ENCODE data around the gene ARRDC4.

ARRDC4 gene, protein sequence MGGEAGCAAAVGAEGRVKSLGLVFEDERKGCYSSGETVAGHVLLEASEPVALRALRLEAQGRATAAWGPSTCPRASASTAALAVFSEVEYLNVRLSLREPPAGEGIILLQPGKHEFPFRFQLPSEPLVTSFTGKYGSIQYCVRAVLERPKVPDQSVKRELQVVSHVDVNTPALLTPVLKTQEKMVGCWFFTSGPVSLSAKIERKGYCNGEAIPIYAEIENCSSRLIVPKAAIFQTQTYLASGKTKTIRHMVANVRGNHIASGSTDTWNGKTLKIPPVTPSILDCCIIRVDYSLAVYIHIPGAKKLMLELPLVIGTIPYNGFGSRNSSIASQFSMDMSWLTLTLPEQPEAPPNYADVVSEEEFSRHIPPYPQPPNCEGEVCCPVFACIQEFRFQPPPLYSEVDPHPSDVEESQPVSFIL

DNA sequence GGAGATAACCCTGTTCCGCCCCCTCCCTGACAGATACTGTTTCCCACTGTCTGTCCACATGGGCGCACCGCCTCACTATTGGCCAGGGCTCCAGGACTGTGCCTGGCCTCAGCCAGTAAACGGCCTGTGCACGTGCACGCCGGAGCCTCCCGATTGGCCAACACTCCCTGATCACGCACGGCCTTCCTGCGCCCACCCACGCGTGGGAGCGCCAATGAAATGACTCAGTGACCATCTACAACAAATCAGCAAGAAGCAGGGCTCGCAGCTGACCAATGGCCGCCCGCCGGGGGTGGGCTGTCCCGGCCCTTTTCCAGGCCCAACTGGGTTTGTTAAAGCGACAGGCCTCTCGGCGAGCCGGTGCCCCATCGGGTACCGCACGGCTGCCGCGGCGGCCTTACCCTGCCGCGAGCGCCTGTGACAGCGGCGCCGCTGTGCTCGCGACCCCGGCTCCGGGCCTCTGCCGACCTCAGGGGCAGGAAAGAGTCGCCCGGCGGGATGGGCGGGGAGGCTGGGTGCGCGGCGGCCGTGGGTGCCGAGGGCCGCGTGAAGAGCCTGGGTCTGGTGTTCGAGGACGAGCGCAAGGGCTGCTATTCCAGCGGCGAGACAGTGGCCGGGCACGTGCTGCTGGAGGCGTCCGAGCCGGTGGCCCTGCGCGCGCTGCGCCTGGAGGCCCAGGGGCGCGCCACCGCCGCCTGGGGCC is at the start of gene ARRDC4:
Gene ARRDC4 (plus strand): TSS at position 340 of the 703 bp plus-strand sequence. CDS start 159 bp downstream, at position 499.
- H3K4me3 ChIP-seq (ENCODE audit: low read length) = peak within 1 kb of the TSS; percentile 61
- no peak for TF ChIP-seq ZNF274 (IDR thresholded peaks at IDR 0.05; ENCODE audit: low read depth, low read length)

DNA sequence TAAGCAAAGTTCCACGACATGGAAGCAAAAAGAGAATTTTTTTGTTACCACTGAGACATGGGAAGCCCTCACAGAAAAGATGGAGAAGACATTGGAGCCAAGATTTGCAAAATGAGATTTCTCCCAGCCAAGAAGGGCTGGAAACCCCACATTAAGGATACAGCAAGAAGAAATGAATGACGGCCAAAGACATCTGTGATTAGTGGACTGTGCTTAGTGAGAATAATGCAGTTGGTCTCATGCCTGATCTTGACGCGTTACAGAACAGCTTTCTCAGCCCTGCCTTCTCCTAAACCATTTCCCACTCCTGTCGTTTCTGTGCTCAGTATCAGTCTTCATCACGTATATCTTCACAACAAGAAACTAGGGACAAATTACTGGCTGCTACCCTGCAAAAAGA is 45.8 kb upstream of the ARRDC4 start:
- H3K4me3 ChIP-seq (ENCODE audit: low read length) = no peak overlapping the region
- TF ChIP-seq ZNF274 (IDR thresholded peaks at IDR 0.05; ENCODE audit: low read depth, low read length) = no peak

DNA sequence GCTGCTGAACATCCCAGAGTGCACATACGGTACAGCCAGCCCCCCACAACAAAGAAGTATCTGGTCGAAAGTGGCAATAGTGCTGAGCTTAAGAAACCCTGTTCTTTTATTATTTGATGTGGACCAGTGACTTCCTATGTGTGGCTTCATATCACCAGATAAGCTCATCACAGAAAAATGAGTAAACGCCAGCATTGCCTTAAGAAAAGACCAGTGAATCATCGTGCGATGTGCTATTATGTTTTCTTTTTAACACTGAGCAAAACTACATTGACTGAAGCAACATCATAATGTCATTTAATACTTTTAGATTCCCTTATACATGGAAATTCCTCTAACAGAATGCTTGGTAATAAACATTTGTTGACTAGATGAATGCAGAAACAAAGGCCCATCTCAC is 45.2 kb upstream of the ARRDC4 start:
- no peak overlapping the region for H3K4me3 ChIP-seq (ENCODE audit: low read length)
- TF ChIP-seq ZNF274 (IDR thresholded peaks at IDR 0.05; ENCODE audit: low read depth, low read length) = no peak

DNA sequence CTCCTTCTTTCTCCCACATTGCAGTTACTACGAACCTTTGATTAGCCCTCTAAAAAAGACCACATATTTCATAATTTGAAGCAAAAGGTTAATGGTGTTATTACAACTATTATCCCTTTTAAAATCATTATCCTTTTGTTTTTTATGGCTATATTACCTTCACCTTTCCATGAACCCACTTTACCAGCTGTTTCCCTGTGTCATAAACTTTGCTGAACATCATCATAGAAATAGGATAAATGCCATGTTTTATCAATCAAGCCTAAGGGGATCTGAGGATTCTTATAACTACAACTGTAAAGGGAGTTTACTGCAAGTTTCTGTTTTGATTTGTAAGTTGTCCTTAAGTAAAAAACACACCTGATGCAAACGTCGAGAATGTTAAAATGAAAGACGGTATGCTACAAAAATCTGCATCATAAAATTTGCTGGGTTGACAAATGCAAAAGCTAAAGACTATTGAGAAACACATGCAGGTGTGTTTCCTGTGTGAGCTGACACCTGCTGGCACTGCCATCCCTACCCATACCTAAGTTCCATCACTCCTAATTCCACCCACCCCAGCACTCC is 39.1 kb upstream of the ARRDC4 start:
- no peak for TF ChIP-seq ZNF274 (IDR thresholded peaks at IDR 0.05; ENCODE audit: low read depth, low read length)
- H3K4me3 ChIP-seq (ENCODE audit: low read length) = no peak overlapping the region

DNA sequence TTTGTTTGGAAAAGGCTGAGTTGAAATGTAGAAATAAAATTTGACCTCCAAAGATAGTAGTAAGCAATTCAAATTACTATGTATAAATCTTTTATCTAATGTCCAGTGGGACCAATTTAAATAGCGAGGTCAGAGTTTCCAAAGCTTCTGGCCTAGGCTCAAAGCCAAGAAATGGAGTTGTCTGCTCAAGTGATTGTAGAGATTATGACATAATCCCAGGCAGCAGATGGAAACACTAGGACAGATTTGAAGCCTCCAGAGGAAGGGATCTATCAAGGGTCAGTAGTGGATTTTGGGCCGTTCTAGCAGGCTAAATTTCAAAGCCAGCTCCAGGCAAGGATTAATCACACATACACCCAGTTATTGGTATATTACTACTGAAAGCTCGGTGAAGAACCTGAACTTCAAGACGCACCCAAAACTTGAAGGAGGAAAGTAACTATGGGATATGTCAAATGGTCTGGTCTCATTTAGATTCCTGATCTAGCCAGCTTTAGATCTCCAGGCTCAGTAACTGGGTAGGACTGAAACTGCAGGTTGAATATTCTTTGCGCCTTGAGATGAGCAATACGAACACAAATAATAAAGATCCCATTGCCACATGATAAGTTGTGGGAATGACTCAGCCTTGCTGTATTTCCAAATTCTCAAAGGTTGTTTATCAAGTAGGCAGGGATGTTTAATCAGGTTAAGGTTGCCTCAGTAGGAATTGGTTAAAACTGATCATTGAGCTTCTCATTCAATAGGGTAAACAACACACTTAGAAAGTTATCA is 30.9 kb upstream of the ARRDC4 start:
- no peak overlapping the region for H3K4me3 ChIP-seq (ENCODE audit: low read length)
- no peak for TF ChIP-seq ZNF274 (IDR thresholded peaks at IDR 0.05; ENCODE audit: low read depth, low read length)

DNA sequence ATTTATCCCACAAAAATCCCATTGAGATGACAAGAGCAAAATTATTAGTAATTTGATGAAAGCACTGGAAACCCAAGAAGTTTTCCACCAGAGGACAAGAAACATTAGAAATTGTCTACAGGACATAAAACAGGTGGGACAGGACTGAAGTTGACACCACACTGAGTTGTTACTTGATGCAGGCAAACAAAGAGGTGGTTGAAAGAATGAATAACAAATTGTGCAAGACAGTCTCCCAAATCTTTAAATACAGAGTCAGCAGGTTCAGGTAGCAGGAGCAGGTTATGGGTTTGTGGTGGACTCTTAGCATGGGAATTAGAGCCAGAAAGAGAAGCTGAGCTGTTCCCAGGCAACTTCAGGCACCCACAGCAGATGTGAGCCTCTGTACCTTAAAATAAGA is 30.3 kb upstream of the ARRDC4 start:
- H3K4me3 ChIP-seq (ENCODE audit: low read length) = no peak overlapping the region
- no peak for TF ChIP-seq ZNF274 (IDR thresholded peaks at IDR 0.05; ENCODE audit: low read depth, low read length)

DNA sequence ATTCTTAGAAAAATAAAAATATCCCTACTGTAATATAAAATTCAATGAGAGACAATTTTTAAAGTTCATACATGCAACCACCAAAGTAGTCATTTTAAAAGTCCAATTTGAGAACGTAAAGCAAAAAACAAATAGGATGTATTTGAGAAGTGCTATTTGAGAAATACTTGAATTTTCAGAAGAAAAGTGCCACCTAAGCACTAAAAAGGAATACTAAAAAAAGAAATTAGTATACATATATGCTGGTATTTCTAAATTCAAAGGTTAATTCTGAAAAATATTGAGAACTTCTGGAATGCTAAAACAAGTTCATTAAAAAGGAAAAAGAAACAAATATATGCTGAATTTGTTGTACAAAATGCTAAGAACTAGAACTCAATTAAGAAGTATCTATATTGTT is 29.2 kb upstream of the ARRDC4 start:
- no peak overlapping the region for H3K4me3 ChIP-seq (ENCODE audit: low read length)
- TF ChIP-seq ZNF274 (IDR thresholded peaks at IDR 0.05; ENCODE audit: low read depth, low read length) = no peak

DNA sequence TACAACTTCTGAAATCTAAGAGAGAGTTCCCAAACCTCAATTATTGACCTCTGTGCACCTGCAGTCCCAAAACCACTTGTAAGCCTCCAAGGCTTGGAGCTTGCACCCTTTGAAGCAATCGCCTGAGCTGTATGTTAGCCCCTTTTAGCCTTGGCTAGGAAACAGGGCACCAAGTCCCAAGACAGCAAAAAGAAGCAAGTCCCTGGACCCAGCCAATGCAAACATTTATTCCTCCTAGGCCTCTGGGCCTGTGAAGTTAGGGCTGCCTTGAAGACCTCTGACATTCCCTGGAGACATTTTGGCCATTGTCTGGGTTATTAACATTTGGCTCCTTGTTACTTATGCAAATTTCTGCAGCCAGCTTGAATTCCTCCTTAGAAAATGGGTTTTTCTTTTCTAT is 26.9 kb upstream of the ARRDC4 start:
- TF ChIP-seq ZNF274 (IDR thresholded peaks at IDR 0.05; ENCODE audit: low read depth, low read length) = no peak
- H3K4me3 ChIP-seq (ENCODE audit: low read length) = no peak overlapping the region

DNA sequence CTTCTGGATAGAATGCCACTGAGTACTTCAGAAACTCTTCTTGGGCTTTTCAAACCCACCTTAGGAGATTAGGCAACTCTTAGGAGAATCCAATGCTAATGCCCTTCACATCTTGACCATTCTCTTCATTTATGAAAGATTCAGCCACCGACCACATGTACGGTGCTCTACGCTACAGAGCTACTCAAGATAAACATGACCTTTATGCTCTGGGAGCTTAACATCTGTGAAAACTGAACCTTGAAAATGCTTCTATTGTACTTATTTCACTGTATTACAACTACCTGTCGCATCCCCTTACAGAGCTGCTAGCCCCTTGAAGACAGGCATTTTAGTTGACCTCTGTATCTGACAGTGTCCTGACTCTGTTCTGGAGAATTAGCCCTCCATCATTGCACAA is 19.5 kb upstream of the ARRDC4 start:
- TF ChIP-seq ZNF274 (IDR thresholded peaks at IDR 0.05; ENCODE audit: low read depth, low read length) = no peak

DNA sequence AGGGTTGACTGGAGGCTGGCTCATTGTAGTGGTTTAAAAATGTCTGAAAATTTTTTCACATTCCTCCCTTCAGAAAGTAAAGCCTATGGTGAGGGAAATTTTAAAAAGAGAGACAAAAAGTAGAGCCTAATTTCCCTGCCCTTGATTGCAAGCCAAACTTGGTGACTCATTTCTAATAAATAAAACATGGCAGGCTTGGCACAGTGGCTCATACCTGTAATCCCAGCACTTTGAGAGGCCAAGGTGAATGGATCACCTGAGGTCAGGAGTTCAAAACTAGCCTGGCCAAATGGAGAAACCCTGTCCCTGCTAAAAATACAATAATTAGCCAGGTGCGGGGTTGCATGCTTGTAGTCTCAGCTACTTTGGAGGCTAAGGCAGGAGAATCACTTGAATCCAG is 18.9 kb upstream of the ARRDC4 start:
- H3K4me3 ChIP-seq (ENCODE audit: low read length) = no peak overlapping the region
- no peak for TF ChIP-seq ZNF274 (IDR thresholded peaks at IDR 0.05; ENCODE audit: low read depth, low read length)

More for the DNA sequence above, 19.5 kb upstream of the ARRDC4 start:
- H3K4me3 ChIP-seq (ENCODE audit: low read length) = no peak overlapping the region

DNA sequence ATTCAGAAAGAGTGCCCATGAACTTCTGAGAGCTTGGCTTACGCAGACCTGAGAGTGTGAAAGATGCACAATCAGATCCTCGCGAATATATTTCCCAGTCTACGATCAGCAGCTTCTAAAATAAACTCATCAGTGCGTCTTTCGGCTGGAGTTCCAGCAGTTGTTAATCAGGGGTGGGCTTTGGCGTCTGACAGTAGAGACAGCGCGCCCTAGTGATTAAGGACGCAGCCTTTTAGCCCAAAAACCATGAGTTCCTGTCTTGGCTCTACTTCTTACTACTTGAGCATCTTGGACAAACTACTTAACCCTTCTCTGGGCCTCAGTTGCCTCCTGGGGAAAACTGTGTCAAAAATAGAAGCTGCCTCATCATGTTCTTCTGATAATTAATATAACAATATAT is 15.8 kb upstream of the ARRDC4 start:
- no peak for TF ChIP-seq ZNF274 (IDR thresholded peaks at IDR 0.05; ENCODE audit: low read depth, low read length)
- H3K4me3 ChIP-seq (ENCODE audit: low read length) = no peak overlapping the region

DNA sequence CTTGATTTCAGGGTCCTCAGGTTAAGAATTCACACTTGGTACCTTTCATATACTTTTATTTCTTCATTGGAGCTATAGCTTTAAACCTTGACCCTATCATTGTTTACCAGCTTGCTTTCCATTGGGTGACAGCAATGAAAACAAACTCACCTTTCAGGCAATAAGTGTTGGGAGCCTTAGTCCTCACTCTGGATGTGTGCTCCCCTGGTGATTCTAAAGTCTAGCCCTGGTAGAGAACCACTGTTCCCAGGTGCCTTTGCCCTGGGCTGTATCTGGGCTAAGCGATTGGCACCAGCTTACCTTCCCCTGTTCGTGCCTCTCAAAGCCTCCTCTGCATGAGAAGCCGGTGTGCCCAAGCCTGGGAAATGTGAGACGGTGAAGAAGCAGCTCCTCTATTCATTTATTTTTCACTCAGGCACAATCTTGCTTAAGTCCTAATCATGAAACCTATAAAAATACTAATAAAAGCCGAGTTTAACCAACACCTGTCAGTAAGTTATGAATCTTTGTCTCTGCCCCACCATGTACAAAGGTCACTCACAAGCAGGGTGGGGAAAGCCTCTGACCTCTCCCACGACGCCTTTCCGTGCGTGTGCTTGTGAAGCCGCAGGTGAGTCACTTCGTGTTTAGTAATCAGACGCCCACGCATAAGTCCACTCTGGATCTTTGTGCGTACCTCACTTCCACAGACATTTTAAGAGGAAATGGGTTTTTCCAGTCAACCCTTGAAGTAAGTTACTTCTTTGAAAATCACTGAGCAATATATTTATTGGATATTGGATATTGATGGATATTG is 12.8 kb upstream of the ARRDC4 start:
- no peak overlapping the region for H3K4me3 ChIP-seq (ENCODE audit: low read length)
- TF ChIP-seq ZNF274 (IDR thresholded peaks at IDR 0.05; ENCODE audit: low read depth, low read length) = no peak

DNA sequence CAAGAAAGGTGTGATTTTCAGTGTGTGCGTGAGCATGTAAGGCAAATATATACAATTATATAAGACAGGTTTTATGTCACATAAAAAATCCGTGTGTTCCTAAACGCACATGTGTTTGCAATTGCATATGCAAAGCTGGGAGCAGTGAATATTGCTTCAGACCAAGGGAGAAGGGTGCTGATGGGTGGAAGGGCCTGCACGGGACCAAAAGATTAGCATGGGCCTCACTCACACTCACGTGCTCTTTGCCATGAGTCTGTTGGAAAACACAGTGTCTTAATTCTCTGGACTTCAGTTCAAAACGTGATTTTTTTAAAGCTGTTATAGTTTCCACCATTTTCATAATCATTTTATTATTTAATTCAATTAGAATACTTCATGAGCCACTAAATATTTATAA is 7.2 kb upstream of the ARRDC4 start:
- no peak for TF ChIP-seq ZNF274 (IDR thresholded peaks at IDR 0.05; ENCODE audit: low read depth, low read length)
- H3K4me3 ChIP-seq (ENCODE audit: low read length) = no peak overlapping the region
